Renal cortex interstitium (tissue), 11 donors: ENCODE results near the gene MIGA1. TPM values are rescaled to one million over a fixed set of nuclear protein-coding genes. Genes with fewer than 3 reads are reported as not detected.
"Not testable (repeated sequence)": the region's sequence is repeated elsewhere in the genome, so short reads cannot be mapped to it uniquely, and the experiment has no call there.

Source experiments
- DNase-seq, 11 donors: peaks; one replicate each; pipeline ENCODE4 v3.0.0-alpha.2; 2013; ENCODE audit warnings: low read depth in 9 of 11, low spot score in 4 of 11; ENCODE audit errors: extremely low read depth in 1 of 11
- polyA plus RNA-seq, 3 donors: library from polyadenylated mRNA; unstranded; fragments of 120-200 nt; gene quantifications; one replicate each; pipeline ENCODE4 v1.2.1, GENCODE V29; 2013; ENCODE audit not compliant: insufficient read length in 3 of 3

Gene MIGA1
- polyA plus RNA-seq, 3 donors: 15.7 to 23.3 (median 21.9) TPM

GRCh38 chr1:77888081-77888780 is 108.8 kb downstream of the MIGA1 start, which contains the start of gene NEXN:
Gene NEXN (plus strand): TSS chr1:77888624. CDS start chr1:77916107, 27,483 bp downstream.
- DNase-seq: peak; percentile 41 to 81 (median 63)

GRCh38 chr1:77888781-77889642 is 109.6 kb downstream of the MIGA1 start:
- peak; percentile 31 to 61 (median 45) for DNase-seq

GRCh38 chr1:77889671-77890070 is 110.2 kb downstream of the MIGA1 start:
- no peak for DNase-seq

- DNase-seq: no peak
Observed at GRCh38 chr1:77891200-77891599, 111.8 kb downstream of the MIGA1 start.

GRCh38 chr1:77899647-77900320 is 120.3 kb downstream of the MIGA1 start:
- no peak for DNase-seq

- DNase-seq: peak in 8 of 11 donors; percentile 4 to 35 (median 22)
Observed at GRCh38 chr1:77900687-77901293, 121.3 kb downstream of the MIGA1 start.

GRCh38 chr1:77905603-77906002 is 126.2 kb downstream of the MIGA1 start:
- DNase-seq: no peak

GRCh38 chr1:77906019-77906545 is 126.6 kb downstream of the MIGA1 start:
- DNase-seq: no peak

- DNase-seq: no peak
Observed at GRCh38 chr1:77906624-77907023, 127.2 kb downstream of the MIGA1 start.

- no peak for DNase-seq
Observed at GRCh38 chr1:77910116-77910515, 130.7 kb downstream of the MIGA1 start.

GRCh38 chr1:77918918-77919317 is 139.5 kb downstream of the MIGA1 start:
- not testable (repeated sequence) for DNase-seq

GRCh38 chr1:77925518-77925917 is 146.1 kb downstream of the MIGA1 start:
- DNase-seq: peak in 1 of 11 donors; percentile 36

GRCh38 chr1:77925956-77926355 is 146.5 kb downstream of the MIGA1 start:
- DNase-seq: no peak

GRCh38 chr1:77926561-77927357 is 147.3 kb downstream of the MIGA1 start:
- DNase-seq: no peak

- no peak for DNase-seq
Observed at GRCh38 chr1:77927414-77927813, 148.0 kb downstream of the MIGA1 start.
